ENCODE data around the gene MAP6. TPM values are rescaled to one million over a fixed set of nuclear protein-coding genes. Genes with fewer than 3 reads are reported as not detected.

The MAP6 gene
- polyA plus RNA-seq, 1 donor (not counting 4 experiments of a cell fraction or from before 2014, with no cell fraction given), result 1.7 TPM

- TF ChIP-seq EZH2 (IDR thresholded peaks at IDR 0.05; ENCODE audit: low read length), result no peak
- peak in 2 of 3 experiments; percentile 56 to 70 for TF ChIP-seq CTCF (optimal IDR thresholded peaks at IDR 0.05 in 1 of 3, IDR thresholded peaks at IDR 0.05 in 1 of 3, conservative IDR thresholded peaks at IDR 0.05 in 1 of 3; ENCODE audit: extremely low read depth in 1 of 3, insufficient read depth in 2 of 3, low read length in 3 of 3)
- H3K9me1 ChIP-seq (ENCODE audit: control insufficient read depth, extremely low read depth, insufficient read depth, low read length), result peaks cover 4% of the 10 kb centered on the region
- H2AFZ ChIP-seq (ENCODE audit: control insufficient read depth, low read length), result peak overlapping the region; percentile 10
- peak overlapping the region; percentile 77 to 97 (median 82) for H3K4me3 ChIP-seq (ENCODE audit: control insufficient read depth in 2 of 3, extremely low read depth in 1 of 3, insufficient read depth in 2 of 3, low read depth in 1 of 3, low read length in 3 of 3)
- H3K4me2 ChIP-seq (ENCODE audit: control insufficient read depth, extremely low read depth, insufficient read depth, low read depth, low read length), result peak overlapping the region; percentile 95
- no peaks in the 10 kb centered on the region for H3K27me3 ChIP-seq (ENCODE audit: control insufficient read depth, extremely low read depth, insufficient read depth, low read length)
- DNase-seq (ENCODE audit: low read depth, low spot score), result peak; percentile 57
- no peak for FAIRE-seq
- H3K36me3 ChIP-seq (ENCODE audit: control insufficient read depth in 2 of 2, extremely low read depth in 1 of 2, insufficient read depth in 2 of 2, low read length in 2 of 2), result peaks cover 25 to 37% of the 10 kb centered on the region in 2 experiments
- peak overlapping the region; percentile 87 for H3K27ac ChIP-seq (ENCODE audit: control insufficient read depth, insufficient read depth, low read length)
- peaks cover 38% of the 10 kb centered on the region for H3K4me1 ChIP-seq (ENCODE audit: control insufficient read depth, extremely low read depth, insufficient read depth, low read length)
- H3K9me3 ChIP-seq (ENCODE audit: control insufficient read depth, low read depth, low read length), result no peaks in the 10 kb centered on the region
- H4K20me1 ChIP-seq (ENCODE audit: control insufficient read depth, extremely low read depth, insufficient read depth, low read length), result peaks cover 25% of the 10 kb centered on the region
- peak overlapping the region; percentile 90 for H3K9ac ChIP-seq (ENCODE audit: control insufficient read depth, extremely low read depth, insufficient read depth, low read length)
- dilution Hi-C loops (cut with MboI; ENCODE audit: extremely low pct_ligation_motif_present, low sequenced_read_pairs), result no loop called here
- peaks cover 67% of the 10 kb centered on the region for H3K79me2 ChIP-seq (ENCODE audit: control insufficient read depth, insufficient read depth, low read length)
Observed at GRCh38 chr11:75563978-75564552, 104.8 kb downstream of the MAP6 start.

GRCh38 chr11:75563501-75563977 lies 105.3 kb downstream of the MAP6 start:
- dilution Hi-C loops (cut with MboI; ENCODE audit: extremely low pct_ligation_motif_present, low sequenced_read_pairs), result no loop called here
- peak overlapping the region; percentile 95 for H3K4me2 ChIP-seq (ENCODE audit: control insufficient read depth, extremely low read depth, insufficient read depth, low read depth, low read length)
- H4K20me1 ChIP-seq (ENCODE audit: control insufficient read depth, extremely low read depth, insufficient read depth, low read length), result peaks cover 24% of the 10 kb centered on the region
- H3K4me1 ChIP-seq (ENCODE audit: control insufficient read depth, extremely low read depth, insufficient read depth, low read length), result peaks cover 43% of the 10 kb centered on the region
- peaks cover 62% of the 10 kb centered on the region for H3K79me2 ChIP-seq (ENCODE audit: control insufficient read depth, insufficient read depth, low read length)
- H3K9me1 ChIP-seq (ENCODE audit: control insufficient read depth, extremely low read depth, insufficient read depth, low read length), result peaks cover 4% of the 10 kb centered on the region
- H3K9ac ChIP-seq (ENCODE audit: control insufficient read depth, extremely low read depth, insufficient read depth, low read length), result peak overlapping the region; percentile 90
- FAIRE-seq (peak; percentile 48), DNase-seq (ENCODE audit: low read depth, low spot score) (no peak)
- H3K9me3 ChIP-seq (ENCODE audit: control insufficient read depth, low read depth, low read length), result no peaks in the 10 kb centered on the region
- H3K4me3 ChIP-seq (ENCODE audit: control insufficient read depth in 2 of 3, extremely low read depth in 1 of 3, insufficient read depth in 2 of 3, low read depth in 1 of 3, low read length in 3 of 3), result peak overlapping the region; percentile 77 to 97 (median 82)
- H3K27ac ChIP-seq (ENCODE audit: control insufficient read depth, insufficient read depth, low read length), result peak overlapping the region; percentile 87
- no peaks in the 10 kb centered on the region for H3K27me3 ChIP-seq (ENCODE audit: control insufficient read depth, extremely low read depth, insufficient read depth, low read length)
- H3K36me3 ChIP-seq (ENCODE audit: control insufficient read depth in 2 of 2, extremely low read depth in 1 of 2, insufficient read depth in 2 of 2, low read length in 2 of 2), result peaks cover 20 to 31% of the 10 kb centered on the region in 2 experiments
- H2AFZ ChIP-seq (ENCODE audit: control insufficient read depth, low read length), result no peak overlapping the region
- no peak for TF ChIP-seq EZH2 (IDR thresholded peaks at IDR 0.05; ENCODE audit: low read length)
- TF ChIP-seq CTCF (optimal IDR thresholded peaks at IDR 0.05 in 1 of 3, IDR thresholded peaks at IDR 0.05 in 1 of 3, conservative IDR thresholded peaks at IDR 0.05 in 1 of 3; ENCODE audit: extremely low read depth in 1 of 3, insufficient read depth in 2 of 3, low read length in 3 of 3), result no peak

All from keratinocyte (primary cell).